Type B pancreatic cell (in vitro differentiated cells): ENCODE results near the gene LPIN2. TPM values are rescaled to one million over a fixed set of nuclear protein-coding genes. Genes with fewer than 3 reads are reported as not detected.

Experiments used
- DNase-seq: peaks from one replicate; pipeline ENCODE4 v3.0.0; 2021; ENCODE audit warnings: mixed read lengths; ENCODE audit not compliant: unreplicated experiment; ENCODE audit errors: extremely low spot score
- H3K27ac Mint-ChIP-seq: 2 replicates; pipeline ENCODE4 v1.8.0; 2021; ENCODE audit warnings: mild to moderate bottlenecking, mixed read lengths
- H3K27me3 Mint-ChIP-seq: 2 replicates; pipeline ENCODE4 v1.8.0; 2021; ENCODE audit warnings: mixed read lengths
- H3K36me3 Mint-ChIP-seq: 2 replicates; pipeline ENCODE4 v1.8.0; 2021; ENCODE audit warnings: mixed read lengths
- H3K4me1 Mint-ChIP-seq: one replicate; pipeline ENCODE4 v1.8.0; 2021; ENCODE audit warnings: mixed read lengths; ENCODE audit not compliant: unreplicated experiment
- H3K4me3 Mint-ChIP-seq: 2 replicates; pipeline ENCODE4 v1.8.0; 2021; ENCODE audit warnings: mild to moderate bottlenecking, mixed read lengths
- H3K9me3 Mint-ChIP-seq: 2 replicates; pipeline ENCODE4 v1.8.0; 2021; ENCODE audit warnings: mixed read lengths
- total RNA-seq: library from RNA; stranded (reverse); gene quantifications from 2 replicates; pipeline ENCODE4 v1.2.1, GENCODE V29; 2021; ENCODE audit warnings: low replicate concordance
- TF ChIP-seq, protein P1 (sequence below): fragments of 200-600 bp; sonication (generic); conservative IDR thresholded peaks from 2 replicates; pipeline ENCODE4 v1.5.0; 2021; ENCODE audit warnings: antibody characterized with exemption, mild to moderate bottlenecking

Gene LPIN2
- total RNA-seq, 1 donor from 2014 or later: 26.8 TPM

DNA sequence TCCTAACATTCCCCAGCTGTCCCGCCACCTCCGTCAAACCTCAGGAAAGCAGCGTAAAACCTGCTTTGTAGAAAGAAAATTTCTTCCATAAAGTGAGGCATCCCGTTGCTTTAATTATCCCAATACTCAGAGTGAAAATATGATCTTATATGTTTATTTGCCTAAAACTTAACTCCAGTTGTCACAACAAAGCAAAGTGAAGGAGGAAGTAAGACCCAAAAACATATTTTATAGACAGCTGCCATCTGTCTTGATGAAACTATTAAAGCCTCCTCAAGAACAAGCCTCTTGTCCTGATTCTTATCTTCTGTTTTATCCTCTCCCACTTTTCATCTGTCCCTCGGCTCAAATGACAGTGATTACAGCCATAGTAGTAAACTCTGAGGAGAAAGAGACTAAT is 28.9 kb upstream of the LPIN2 start:
- Mint-ChIP-seq H3K27me3 (no peaks in the 10 kb centered on the region), H3K4me3 (peak overlapping the region; percentile 31), H3K36me3 (no peaks in the 10 kb centered on the region), H3K27ac (peak overlapping the region; percentile 82), H3K4me1 (peaks cover 50% of the 10 kb centered on the region), H3K9me3 (no peaks in the 10 kb centered on the region)
- TF ChIP-seq, protein P1, sequence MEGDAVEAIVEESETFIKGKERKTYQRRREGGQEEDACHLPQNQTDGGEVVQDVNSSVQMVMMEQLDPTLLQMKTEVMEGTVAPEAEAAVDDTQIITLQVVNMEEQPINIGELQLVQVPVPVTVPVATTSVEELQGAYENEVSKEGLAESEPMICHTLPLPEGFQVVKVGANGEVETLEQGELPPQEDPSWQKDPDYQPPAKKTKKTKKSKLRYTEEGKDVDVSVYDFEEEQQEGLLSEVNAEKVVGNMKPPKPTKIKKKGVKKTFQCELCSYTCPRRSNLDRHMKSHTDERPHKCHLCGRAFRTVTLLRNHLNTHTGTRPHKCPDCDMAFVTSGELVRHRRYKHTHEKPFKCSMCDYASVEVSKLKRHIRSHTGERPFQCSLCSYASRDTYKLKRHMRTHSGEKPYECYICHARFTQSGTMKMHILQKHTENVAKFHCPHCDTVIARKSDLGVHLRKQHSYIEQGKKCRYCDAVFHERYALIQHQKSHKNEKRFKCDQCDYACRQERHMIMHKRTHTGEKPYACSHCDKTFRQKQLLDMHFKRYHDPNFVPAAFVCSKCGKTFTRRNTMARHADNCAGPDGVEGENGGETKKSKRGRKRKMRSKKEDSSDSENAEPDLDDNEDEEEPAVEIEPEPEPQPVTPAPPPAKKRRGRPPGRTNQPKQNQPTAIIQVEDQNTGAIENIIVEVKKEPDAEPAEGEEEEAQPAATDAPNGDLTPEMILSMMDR: no peak
- no peak for DNase-seq

DNA sequence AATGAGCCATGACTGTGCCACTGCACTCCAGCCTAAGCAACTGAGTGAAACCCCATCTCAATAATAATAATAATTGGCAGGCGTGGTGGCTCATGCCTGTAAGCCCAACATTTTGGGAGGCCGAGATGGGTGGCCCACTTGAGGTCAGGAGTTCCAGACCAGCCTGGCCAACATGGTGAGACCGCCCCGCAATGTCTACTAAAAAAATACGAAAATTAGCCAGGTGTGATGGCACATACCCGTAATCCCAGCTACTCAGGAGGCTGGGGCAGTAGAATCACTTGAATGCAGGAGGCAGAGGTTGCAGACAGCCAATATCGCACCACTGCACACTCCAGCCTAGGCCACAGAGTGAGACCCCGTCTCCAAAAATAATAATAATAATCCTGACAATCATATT is 27.9 kb upstream of the LPIN2 start:
- TF ChIP-seq, protein P1: no peak
- Mint-ChIP-seq H3K4me1 (peaks cover 41% of the 10 kb centered on the region), H3K27me3 (no peaks in the 10 kb centered on the region), H3K4me3 (no peak overlapping the region), H3K9me3 (no peaks in the 10 kb centered on the region), H3K36me3 (no peaks in the 10 kb centered on the region), H3K27ac (no peak overlapping the region)
- DNase-seq: peak; percentile 18

DNA sequence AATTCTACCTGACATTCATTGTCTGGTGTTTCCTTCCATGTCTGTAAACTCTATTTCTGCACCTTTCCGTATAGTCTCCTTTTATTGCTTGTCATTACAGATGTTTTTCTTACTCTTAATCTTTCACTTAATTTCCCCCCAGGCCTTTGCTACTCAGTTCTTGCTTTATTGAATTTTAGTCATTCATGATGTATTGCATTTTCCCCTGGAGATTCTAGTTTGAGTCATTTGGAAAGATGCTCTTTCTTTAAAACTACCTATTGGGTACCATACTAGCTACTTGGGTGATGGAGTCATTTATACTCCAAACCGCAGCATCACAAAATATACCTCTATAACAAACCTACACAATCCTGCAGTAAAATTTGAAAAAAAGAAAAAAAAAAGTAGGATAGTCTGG is 27.2 kb upstream of the LPIN2 start:
- TF ChIP-seq, protein P1: no peak

DNA sequence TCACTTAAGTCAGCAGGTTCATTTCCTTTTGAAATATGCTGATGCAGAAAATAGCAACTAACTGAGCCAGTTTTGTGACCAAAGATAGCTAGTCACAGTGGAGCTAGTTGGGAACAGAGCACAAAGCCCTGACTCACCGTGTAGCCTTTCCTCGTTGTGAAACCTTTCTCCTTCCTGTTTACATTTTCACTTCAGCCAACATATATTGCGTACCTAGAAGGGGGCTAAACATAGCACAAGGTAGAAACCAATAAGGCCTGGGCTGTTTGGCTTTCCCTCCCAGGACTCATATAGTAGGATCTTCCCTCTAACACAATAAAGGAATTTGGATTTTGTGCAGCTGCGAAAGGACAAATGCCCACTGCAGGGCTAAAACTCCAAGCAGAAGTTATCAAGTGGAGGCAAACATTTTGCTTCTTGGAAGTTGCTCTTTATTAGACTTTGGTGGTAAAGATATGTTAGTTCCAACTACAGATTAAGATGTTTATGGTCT is 24.5 kb upstream of the LPIN2 start:
- no peaks in the 10 kb centered on the region for H3K36me3 Mint-ChIP-seq
- H3K4me3 Mint-ChIP-seq: no peak overlapping the region
- H3K27ac Mint-ChIP-seq: peak overlapping the region; percentile 83
- H3K9me3 Mint-ChIP-seq: no peaks in the 10 kb centered on the region
- DNase-seq: peak; percentile 4
- peaks cover 5% of the 10 kb centered on the region for H3K27me3 Mint-ChIP-seq
- peaks cover 30% of the 10 kb centered on the region for H3K4me1 Mint-ChIP-seq
- TF ChIP-seq, protein P1: no peak

More for the DNA sequence above, 27.2 kb upstream of the LPIN2 start:
- Mint-ChIP-seq H3K27ac (peak overlapping the region; percentile 6), H3K4me1 (peaks cover 36% of the 10 kb centered on the region), H3K4me3 (no peak overlapping the region), H3K27me3 (peaks cover under 1% of the 10 kb centered on the region), H3K9me3 (no peaks in the 10 kb centered on the region), H3K36me3 (no peaks in the 10 kb centered on the region)
- no peak for DNase-seq

DNA sequence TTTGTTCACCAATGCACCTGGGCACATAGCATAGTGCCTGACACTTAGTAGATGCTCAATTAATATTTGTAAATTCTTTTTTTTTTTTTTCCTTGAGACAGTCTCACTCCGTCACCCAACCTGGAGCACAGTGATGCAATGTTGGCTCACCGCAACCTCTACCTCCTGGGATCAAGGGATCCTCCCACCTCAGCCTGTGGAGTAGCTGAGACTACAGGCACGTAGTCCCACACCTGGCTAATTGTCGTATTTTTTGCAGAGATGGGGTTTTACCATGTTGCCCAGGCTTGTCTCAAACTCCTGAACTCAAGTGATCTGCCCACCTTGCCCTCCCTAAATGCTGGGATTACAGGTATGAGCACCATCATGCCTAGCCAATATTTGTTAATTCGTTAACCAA is 23.2 kb upstream of the LPIN2 start:
- Mint-ChIP-seq H3K27ac (no peak overlapping the region), H3K9me3 (no peaks in the 10 kb centered on the region), H3K4me1 (peaks cover 18% of the 10 kb centered on the region)

More for the DNA sequence above, 23.2 kb upstream of the LPIN2 start:
- TF ChIP-seq, protein P1: no peak
- Mint-ChIP-seq H3K4me3 (no peak overlapping the region), H3K27me3 (peaks cover 5% of the 10 kb centered on the region), H3K36me3 (no peaks in the 10 kb centered on the region)
- DNase-seq: peak; percentile 4
